Measurements from ENCODE around the gene PLXNA4.
"Not testable (repeated sequence)": the region's sequence is repeated elsewhere in the genome, so short reads cannot be mapped to it uniquely, and the experiment has no call there.

Gene PLXNA4

GRCh38 chr7:132187869-132188789, 388.1 kb downstream of the PLXNA4 start:
- no peak for DNase-seq

- no peak for DNase-seq
These were observed 388.9 kb downstream of the PLXNA4 start for GRCh38 chr7:132187391-132187790.

- no peak for DNase-seq
These were observed 391.1 kb downstream of the PLXNA4 start for GRCh38 chr7:132185150-132185549.

- DNase-seq = no peak
These were observed 392.4 kb downstream of the PLXNA4 start for GRCh38 chr7:132183781-132184380.

GRCh38 chr7:132182992-132183391, 393.3 kb downstream of the PLXNA4 start:
- no peak for DNase-seq

- DNase-seq = no peak
These were observed 394.2 kb downstream of the PLXNA4 start for GRCh38 chr7:132181946-132182685.

- no peak for DNase-seq
These were observed 394.9 kb downstream of the PLXNA4 start for GRCh38 chr7:132181371-132181770.

- DNase-seq = no peak
These were observed 395.8 kb downstream of the PLXNA4 start for GRCh38 chr7:132180481-132180880.

GRCh38 chr7:132179681-132180080, 396.6 kb downstream of the PLXNA4 start:
- no peak for DNase-seq

GRCh38 chr7:132179080-132179430, 397.2 kb downstream of the PLXNA4 start:
- no peak for DNase-seq

- DNase-seq = not testable (repeated sequence)
These were observed 397.7 kb downstream of the PLXNA4 start for GRCh38 chr7:132178402-132179079.

GRCh38 chr7:132177708-132178401, 398.4 kb downstream of the PLXNA4 start:
- no peak for DNase-seq

GRCh38 chr7:132176719-132177118, 399.6 kb downstream of the PLXNA4 start:
- DNase-seq = no peak

GRCh38 chr7:132171130-132171576, 405.1 kb downstream of the PLXNA4 start:
- no peak for DNase-seq

- DNase-seq = no peak
These were observed 406.5 kb downstream of the PLXNA4 start for GRCh38 chr7:132169730-132170129.

GRCh38 chr7:132168239-132168638, 408.0 kb downstream of the PLXNA4 start:
- no peak for DNase-seq

GRCh38 chr7:132165695-132166094, 410.6 kb downstream of the PLXNA4 start:
- DNase-seq = not testable (repeated sequence)

GRCh38 chr7:132164558-132165125, 411.6 kb downstream of the PLXNA4 start:
- DNase-seq = no peak

GRCh38 chr7:132162556-132163144, 413.6 kb downstream of the PLXNA4 start:
- no peak for DNase-seq

- no peak for DNase-seq
These were observed 414.3 kb downstream of the PLXNA4 start for GRCh38 chr7:132161976-132162375.

GRCh38 chr7:132161533-132161915, 414.7 kb downstream of the PLXNA4 start:
- DNase-seq = no peak

Measured in bone marrow (tissue), 2 donors.